Astrocyte of the cerebellum (primary cell): Measurements from ENCODE around the gene EEFSEC.

Experiments
- DNase-seq: peaks from one replicate; pipeline ENCODE4 v3.0.0-alpha.2; 2011; ENCODE audit warnings: low read depth
- H3K4me3 ChIP-seq: 2 replicates; pipeline ENCODE4 v1.5.1; 2011; ENCODE audit warnings: mild to moderate bottlenecking, low read depth, low read length, moderate library complexity
- in situ Hi-C: cut with HindIII; loops from 2 replicates; pipeline ENCODE4 v1.10.0; 2017; ENCODE audit warnings: low sequenced_read_pairs
- TF ChIP-seq, protein P1 (sequence below): IDR thresholded peaks from 2 replicates; pipeline ENCODE4 v1.5.1; 2012; ENCODE audit warnings: low read length, low read depth, moderate library complexity, mild to moderate bottlenecking; ENCODE audit errors: missing control alignments

The EEFSEC gene

DNA sequence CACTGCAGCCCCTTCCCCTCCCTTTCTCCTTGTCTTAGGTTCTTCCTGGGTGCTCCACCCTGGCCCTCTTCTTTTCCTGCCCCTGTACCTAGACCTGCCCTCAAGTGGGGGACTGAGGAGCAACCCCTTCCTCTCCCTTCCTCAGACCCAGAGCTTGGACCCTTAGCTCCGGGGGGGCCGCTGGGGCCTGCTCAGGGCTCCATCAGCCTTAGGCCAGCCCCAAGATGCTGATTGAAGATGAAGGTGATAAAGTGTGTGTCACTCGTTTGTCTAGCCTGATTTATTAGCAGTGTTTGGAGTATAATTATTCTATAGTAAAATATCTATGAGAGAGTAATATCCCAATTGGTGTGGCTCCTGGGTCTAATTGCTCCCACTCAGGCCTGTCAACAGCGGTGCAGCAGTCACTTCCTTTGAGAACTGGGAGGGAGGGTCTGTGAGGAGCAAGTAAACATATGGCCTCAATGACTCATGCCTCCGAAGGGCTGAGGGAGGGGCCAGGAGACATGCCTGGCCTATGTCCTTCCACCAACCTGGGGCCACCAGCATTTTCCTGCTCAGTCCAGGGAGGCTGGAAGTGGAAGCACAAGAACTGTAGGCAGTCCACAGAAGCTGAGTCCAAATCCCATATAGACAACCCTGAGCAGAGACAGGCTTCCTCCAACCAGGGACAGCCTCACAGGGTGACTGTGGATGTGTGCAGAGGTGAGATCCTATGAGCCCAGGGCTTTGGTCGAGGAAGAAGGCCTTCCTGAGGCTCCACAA is 190.2 kb downstream of the EEFSEC start:
- no peak for DNase-seq
- in situ Hi-C loops: no loop called here
- H3K4me3 ChIP-seq: no peak overlapping the region
- TF ChIP-seq, protein P1, sequence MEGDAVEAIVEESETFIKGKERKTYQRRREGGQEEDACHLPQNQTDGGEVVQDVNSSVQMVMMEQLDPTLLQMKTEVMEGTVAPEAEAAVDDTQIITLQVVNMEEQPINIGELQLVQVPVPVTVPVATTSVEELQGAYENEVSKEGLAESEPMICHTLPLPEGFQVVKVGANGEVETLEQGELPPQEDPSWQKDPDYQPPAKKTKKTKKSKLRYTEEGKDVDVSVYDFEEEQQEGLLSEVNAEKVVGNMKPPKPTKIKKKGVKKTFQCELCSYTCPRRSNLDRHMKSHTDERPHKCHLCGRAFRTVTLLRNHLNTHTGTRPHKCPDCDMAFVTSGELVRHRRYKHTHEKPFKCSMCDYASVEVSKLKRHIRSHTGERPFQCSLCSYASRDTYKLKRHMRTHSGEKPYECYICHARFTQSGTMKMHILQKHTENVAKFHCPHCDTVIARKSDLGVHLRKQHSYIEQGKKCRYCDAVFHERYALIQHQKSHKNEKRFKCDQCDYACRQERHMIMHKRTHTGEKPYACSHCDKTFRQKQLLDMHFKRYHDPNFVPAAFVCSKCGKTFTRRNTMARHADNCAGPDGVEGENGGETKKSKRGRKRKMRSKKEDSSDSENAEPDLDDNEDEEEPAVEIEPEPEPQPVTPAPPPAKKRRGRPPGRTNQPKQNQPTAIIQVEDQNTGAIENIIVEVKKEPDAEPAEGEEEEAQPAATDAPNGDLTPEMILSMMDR: no peak

DNA sequence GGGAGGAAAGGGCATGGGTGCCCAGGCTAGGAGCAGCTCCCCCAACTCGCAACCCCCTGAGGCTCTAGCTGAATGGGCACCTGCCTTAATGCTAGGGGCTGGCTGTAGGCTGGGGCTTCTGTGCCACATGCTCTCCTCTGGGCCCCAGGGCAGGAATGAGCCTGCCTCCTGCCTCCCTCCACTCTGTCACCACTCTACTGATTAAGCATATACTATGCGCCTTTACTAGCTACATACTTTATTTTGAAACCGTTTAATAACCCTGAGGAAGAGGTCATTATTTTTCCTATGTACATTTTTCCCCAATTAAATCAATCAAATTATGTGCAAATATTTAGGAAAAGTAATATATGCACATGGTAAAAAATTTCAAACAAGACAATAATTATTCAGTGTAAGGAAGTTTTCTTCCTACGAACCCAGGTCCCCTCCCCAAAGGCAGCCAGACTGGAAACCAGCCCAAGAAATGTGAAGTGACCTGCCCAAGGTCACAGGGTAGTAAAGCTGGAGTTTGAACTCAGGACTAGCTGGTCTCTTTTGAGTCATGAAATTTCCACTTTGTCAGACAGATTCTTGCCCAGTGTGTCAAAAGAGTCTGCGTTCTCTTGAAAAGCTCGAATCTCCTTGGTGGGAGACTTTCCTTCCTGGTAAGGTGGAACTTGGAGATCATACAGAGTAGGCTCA is 190.9 kb downstream of the EEFSEC start:
- no peak for DNase-seq
- in situ Hi-C loops: no loop called here
- TF ChIP-seq, protein P1: no peak
- no peak overlapping the region for H3K4me3 ChIP-seq

DNA sequence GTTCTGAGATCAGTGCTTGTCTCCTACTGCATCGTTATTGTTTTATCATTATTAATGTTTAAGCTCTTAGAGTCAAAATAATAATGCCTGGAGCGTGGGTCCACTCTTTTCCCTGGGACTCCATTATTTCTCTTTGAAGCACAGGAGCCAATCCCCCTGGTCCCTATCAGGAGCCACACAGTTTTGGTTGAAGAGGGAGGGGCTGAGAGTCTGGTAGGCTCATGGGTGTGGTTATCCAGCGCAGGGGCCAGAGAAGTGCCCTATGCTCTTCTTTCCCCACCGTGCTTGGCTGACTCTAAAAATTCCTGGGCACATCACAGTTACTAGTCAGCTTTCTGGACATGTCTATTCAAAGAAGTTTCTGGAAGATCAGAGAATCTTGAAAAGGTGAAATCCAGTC is 191.9 kb downstream of the EEFSEC start:
- in situ Hi-C loops: no loop called here
- TF ChIP-seq, protein P1: no peak
- no peak overlapping the region for H3K4me3 ChIP-seq
- no peak for DNase-seq

DNA sequence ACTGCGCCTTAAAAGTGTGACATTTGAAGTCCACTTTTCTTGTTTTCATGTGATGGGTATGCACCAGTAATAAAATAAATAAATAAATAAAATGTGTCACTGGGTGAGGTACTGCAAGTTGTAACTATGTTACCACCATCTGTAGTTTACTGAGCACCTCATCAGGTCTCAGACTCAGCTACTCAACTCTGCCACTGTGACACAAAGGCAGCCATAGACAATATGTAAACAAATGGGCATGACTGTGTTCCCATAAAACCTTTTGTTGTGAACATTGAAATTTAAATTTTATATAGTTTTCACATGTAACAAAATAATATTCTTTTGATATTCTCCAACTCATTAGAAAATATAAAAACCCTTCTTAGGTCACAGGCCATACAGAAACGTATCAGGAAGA is 193.3 kb downstream of the EEFSEC start:
- TF ChIP-seq, protein P1: no peak
- no peak for DNase-seq

DNA sequence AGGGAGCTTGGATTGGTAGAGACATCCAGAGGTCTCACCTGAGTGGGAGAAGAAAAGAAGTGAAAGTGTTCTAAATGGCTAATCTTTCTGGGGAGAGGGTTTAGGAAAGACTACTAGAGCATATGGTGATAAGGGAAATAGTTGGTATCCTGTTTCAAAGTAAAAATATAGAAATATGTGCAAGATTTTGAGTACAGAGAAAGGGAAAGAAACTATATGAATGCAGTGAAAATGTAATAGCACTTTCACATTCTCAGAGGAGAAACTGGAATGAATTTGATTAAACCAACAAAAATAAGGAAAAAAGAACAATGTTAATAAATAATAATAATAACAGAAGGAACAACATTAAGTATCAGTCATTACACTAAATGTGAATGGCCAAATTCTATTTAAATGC is 194.0 kb downstream of the EEFSEC start:
- DNase-seq: no peak
- in situ Hi-C loops: no loop called here

More for the DNA sequence above, 193.3 kb downstream of the EEFSEC start:
- in situ Hi-C loops: no loop called here
- no peak overlapping the region for H3K4me3 ChIP-seq

DNA sequence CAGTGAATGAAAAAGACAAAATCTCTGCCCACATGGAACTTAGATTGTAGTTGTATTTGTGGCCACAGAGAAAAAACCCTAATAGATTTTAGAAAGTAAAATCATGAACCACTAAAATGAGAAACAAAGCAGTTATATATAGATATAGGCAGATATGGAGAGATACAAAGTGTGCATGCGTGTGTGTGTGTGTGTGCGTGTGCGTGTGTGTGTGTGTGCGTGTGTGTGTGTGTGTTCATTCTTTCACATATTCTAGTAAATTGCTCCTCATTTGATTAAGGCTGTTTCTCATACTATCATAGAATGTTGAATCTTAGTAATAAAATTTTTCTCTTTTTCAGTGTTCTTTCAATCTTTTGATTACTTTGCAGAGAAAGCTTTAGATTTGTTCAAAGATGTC is 194.8 kb downstream of the EEFSEC start:
- in situ Hi-C loops: no loop called here
- DNase-seq: no peak
- H3K4me3 ChIP-seq: no peak overlapping the region
- TF ChIP-seq, protein P1: no peak

More for the DNA sequence above, 194.0 kb downstream of the EEFSEC start:
- H3K4me3 ChIP-seq: no peak overlapping the region
- TF ChIP-seq, protein P1: no peak
